DND-41 (cell line): ENCODE measurements around the gene DDX31.

Source experiments
- EZH2 ChIP-seq: IDR thresholded peaks from 3 replicates; pipeline ENCODE4 v1.6.1; 2012; ENCODE audit warnings: borderline replicate concordance, low read depth, mild to moderate bottlenecking, moderate library complexity, low read length, inconsistent platforms; ENCODE audit not compliant: severe bottlenecking
- TF ChIP-seq, protein P1 (sequence below): IDR thresholded peaks from 2 replicates; pipeline ENCODE4 v1.5.1; 2012; ENCODE audit warnings: borderline replicate concordance, low read length, moderate library complexity, mild to moderate bottlenecking; ENCODE audit not compliant: poor library complexity, severe bottlenecking; ENCODE audit errors: extremely low read depth

DNA sequence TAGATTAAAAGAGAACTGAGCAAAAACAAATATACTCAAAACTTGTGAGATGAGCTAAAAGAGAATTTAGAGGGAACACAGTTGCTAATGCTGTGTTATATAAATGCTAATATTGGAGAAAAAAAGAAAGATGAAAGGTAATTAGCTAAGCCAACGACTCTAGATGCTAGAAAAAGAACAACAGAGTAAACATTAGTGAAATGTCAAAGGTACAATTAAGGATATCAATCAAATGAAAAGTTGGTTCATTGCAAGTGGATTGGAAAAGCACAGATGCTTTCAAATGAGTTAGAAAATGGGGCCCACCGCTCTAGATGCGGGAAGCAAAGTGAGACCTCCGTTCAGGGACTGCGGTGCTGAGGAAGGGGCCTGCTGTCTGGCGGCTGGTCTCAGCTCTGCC lies 105.3 kb downstream of the DDX31 start:
- TF ChIP-seq, protein P1, sequence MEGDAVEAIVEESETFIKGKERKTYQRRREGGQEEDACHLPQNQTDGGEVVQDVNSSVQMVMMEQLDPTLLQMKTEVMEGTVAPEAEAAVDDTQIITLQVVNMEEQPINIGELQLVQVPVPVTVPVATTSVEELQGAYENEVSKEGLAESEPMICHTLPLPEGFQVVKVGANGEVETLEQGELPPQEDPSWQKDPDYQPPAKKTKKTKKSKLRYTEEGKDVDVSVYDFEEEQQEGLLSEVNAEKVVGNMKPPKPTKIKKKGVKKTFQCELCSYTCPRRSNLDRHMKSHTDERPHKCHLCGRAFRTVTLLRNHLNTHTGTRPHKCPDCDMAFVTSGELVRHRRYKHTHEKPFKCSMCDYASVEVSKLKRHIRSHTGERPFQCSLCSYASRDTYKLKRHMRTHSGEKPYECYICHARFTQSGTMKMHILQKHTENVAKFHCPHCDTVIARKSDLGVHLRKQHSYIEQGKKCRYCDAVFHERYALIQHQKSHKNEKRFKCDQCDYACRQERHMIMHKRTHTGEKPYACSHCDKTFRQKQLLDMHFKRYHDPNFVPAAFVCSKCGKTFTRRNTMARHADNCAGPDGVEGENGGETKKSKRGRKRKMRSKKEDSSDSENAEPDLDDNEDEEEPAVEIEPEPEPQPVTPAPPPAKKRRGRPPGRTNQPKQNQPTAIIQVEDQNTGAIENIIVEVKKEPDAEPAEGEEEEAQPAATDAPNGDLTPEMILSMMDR, result no peak
- TF ChIP-seq EZH2, result no peak
